Measurements from ENCODE around the gene FAM53A. TPM values are rescaled to one million over a fixed set of nuclear protein-coding genes. Genes with fewer than 3 reads are reported as not detected.

FAM53A gene
- total RNA-seq, 3 donors from 2014 or later (not counting 1 experiment from before 2014, with no cell fraction given) = 1.9 to 2.9 (median 2.3) TPM

- intact Hi-C loops (cut with micrococcal nuclease) = no loop called here
Observed at GRCh38 chr4:1661695-1662094, 22.4 kb downstream of the FAM53A start.

DNA sequence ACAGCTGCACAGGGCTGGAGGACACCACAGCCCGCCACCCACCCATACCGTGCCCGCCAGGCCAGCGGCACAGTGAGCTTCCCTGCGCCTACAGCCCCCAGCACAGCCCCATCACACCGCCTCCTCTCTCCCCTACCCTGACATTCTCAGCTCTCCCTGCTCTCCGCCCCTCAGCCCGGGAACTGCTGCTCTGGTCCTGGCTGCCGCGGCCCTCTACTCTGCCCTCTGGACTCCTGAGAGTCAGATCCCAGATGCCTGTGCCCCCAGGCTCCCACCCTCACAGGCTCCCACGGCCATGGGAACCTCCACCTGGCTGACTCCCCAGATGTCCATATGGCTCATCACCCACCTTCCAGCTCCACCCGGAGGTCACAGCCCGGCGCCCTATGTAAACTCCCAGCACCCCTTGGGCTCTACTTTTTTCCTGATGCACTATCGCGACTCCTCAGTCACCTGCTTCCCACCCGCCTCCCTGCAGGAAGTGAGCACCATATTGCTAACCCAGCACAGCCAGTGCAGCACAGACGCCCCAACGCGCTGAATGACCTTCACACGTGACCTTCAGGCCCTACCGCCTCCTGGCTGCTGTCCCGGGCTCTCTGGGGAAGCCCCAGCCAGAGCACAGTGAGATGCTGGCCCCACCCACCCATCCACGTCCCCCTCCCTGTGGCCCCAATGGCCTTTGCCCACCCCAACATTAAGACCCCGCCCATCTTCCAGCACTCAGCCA, 23.0 kb downstream of the FAM53A start:
- no peak overlapping the region for H3K4me3 Mint-ChIP-seq
- no peaks in the 10 kb centered on the region for H3K36me3 ChIP-seq (ENCODE audit: control insufficient read depth, insufficient read depth, low read length)
- H3K27me3 ChIP-seq (ENCODE audit: control insufficient read depth, insufficient read depth, low read length) = no peaks in the 10 kb centered on the region
- no peaks in the 10 kb centered on the region for H3K27me3 Mint-ChIP-seq (ENCODE audit: low read depth in 2 of 2)
- no peaks in the 10 kb centered on the region for H3K4me1 ChIP-seq (ENCODE audit: control insufficient read depth, insufficient read depth, low read length)
- WGBS (ENCODE audit: insufficient coverage) = 90% methylated on average over 25 of the region's 25 CpGs
- no peak overlapping the region for H3K4me3 ChIP-seq (ENCODE audit: low read length)
- no peaks in the 10 kb centered on the region for H3K9me3 ChIP-seq (ENCODE audit: control insufficient read depth, insufficient read depth, low read length)
- TF ChIP-seq CTCF (IDR thresholded peaks at IDR 0.05) = no peak
- no peaks in the 10 kb centered on the region for H3K4me1 Mint-ChIP-seq
- intact Hi-C loops (cut with micrococcal nuclease) = no loop called here
- no peak overlapping the region for H3K27ac ChIP-seq (ENCODE audit: low read length)
- no peaks in the 10 kb centered on the region for H3K36me3 Mint-ChIP-seq
- no peak for DNase-seq
- no peak for ATAC-seq
- H3K9me3 Mint-ChIP-seq = no peaks in the 10 kb centered on the region
- no peak overlapping the region for H3K27ac Mint-ChIP-seq

More at GRCh38 chr4:1661695-1662094, 22.4 kb downstream of the FAM53A start:
- no peaks in the 10 kb centered on the region for H3K27me3 ChIP-seq (ENCODE audit: control insufficient read depth, insufficient read depth, low read length)
- no peaks in the 10 kb centered on the region for H3K9me3 ChIP-seq (ENCODE audit: control insufficient read depth, insufficient read depth, low read length)
- H3K4me3 Mint-ChIP-seq = no peak overlapping the region
- H3K27ac ChIP-seq (ENCODE audit: low read length) = no peak overlapping the region
- no peaks in the 10 kb centered on the region for H3K4me1 ChIP-seq (ENCODE audit: control insufficient read depth, insufficient read depth, low read length)
- 89% methylated on average over 14 of the region's 14 CpGs for WGBS (ENCODE audit: insufficient coverage)
- no peak for DNase-seq
- no peaks in the 10 kb centered on the region for H3K36me3 Mint-ChIP-seq
- H3K9me3 Mint-ChIP-seq = no peaks in the 10 kb centered on the region
- H3K36me3 ChIP-seq (ENCODE audit: control insufficient read depth, insufficient read depth, low read length) = no peaks in the 10 kb centered on the region
- TF ChIP-seq CTCF (IDR thresholded peaks at IDR 0.05) = no peak
- H3K4me1 Mint-ChIP-seq = no peaks in the 10 kb centered on the region
- no peaks in the 10 kb centered on the region for H3K27me3 Mint-ChIP-seq (ENCODE audit: low read depth in 2 of 2)
- no peak overlapping the region for H3K27ac Mint-ChIP-seq
- H3K4me3 ChIP-seq (ENCODE audit: low read length) = no peak overlapping the region
- no peak for ATAC-seq

DNA sequence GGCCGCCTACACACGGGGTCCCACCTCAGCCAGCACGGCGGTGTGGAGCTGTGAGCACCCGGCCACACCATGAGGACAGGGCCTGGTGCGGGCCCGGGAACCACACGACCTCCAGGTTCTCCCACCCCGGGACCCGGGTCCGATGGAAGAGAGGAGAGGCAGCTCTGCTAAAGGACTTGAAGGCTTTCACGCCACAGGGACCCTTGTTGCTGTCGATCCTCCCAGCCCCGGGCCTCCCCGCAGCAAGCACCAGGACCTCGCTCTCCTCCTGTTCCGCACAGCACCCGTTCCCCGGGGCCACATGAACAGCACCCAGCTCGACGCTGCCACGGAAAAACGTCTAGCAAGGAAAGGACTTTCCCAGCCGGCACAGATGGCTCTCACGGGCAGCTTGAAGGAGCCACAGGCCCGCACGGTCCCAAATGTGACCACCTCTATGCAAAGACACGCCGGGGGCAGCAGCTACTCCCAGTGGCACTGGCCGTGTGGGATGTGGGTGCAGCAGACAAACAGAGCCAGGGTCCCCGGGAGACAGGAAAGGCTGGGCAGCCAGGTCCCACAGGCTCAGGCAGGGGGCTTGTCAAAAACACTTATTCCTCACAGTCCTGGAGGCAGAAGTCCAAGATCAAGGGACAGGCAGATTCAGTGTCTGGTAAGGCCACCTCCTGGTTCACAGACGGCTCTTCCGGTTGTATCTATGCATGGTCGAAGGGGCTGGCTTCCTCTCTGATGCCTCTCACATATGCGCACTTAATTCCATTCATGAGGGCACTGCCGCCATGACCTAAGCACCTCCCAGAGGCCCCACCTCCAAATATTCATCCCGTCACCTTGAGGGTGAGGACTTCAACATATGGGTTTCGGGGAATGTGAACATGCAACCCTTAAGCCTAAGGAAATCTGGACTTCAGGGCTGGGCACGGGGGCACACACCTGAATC, 24.7 kb downstream of the FAM53A start:
- H3K4me1 Mint-ChIP-seq = no peaks in the 10 kb centered on the region
- Histone ChIP-seq H3K4me3 (ENCODE audit: low read length) (no peak overlapping the region), H3K27me3 (ENCODE audit: control insufficient read depth, insufficient read depth, low read length) (no peaks in the 10 kb centered on the region), H3K4me1 (ENCODE audit: control insufficient read depth, insufficient read depth, low read length) (no peaks in the 10 kb centered on the region), H3K36me3 (ENCODE audit: control insufficient read depth, insufficient read depth, low read length) (no peaks in the 10 kb centered on the region), H3K27ac (ENCODE audit: low read length) (no peak overlapping the region), H3K9me3 (ENCODE audit: control insufficient read depth, insufficient read depth, low read length) (no peaks in the 10 kb centered on the region)
- H3K27me3 Mint-ChIP-seq (ENCODE audit: low read depth in 2 of 2) = no peaks in the 10 kb centered on the region
- no peak for ATAC-seq
- H3K36me3 Mint-ChIP-seq = no peaks in the 10 kb centered on the region
- no peak overlapping the region for H3K27ac Mint-ChIP-seq
- no peaks in the 10 kb centered on the region for H3K9me3 Mint-ChIP-seq
- intact Hi-C loops (cut with micrococcal nuclease) = no loop called here
- TF ChIP-seq CTCF (IDR thresholded peaks at IDR 0.05) = no peak
- H3K4me3 Mint-ChIP-seq = no peak overlapping the region
- 92% methylated on average over 39 of the region's 39 CpGs for WGBS (ENCODE audit: insufficient coverage)
- DNase-seq = no peak

All from natural killer cell (primary cell).